CD8-positive, alpha-beta memory T cell (primary cell): Measurements from ENCODE around the gene PRKAR1B. TPM values are rescaled to one million over a fixed set of nuclear protein-coding genes. Genes with fewer than 3 reads are reported as not detected.

Experiments used
- CTCF ChIA-PET: fragments of 350-600 bp; sonication (Branson Sonifier 250); formaldehyde crosslinking; loops from one replicate; lab custom pipeline; 2021; ENCODE audit warnings: antibody characterized with exemption; lab: Charles Lee
- POLR2A ChIA-PET: fragments of 350-600 bp; sonication (Branson Sonifier 250); formaldehyde crosslinking; loops from one replicate; lab custom pipeline; 2021; ENCODE audit warnings: antibody characterized with exemption; lab: Charles Lee
- DNase-seq, 5 donors: peaks; one replicate each; pipeline versions ENCODE4 v3.0.0 to v3.0.0-alpha.2; 2020 to 2022; ENCODE audit warnings: mixed read lengths in 1 of 5
- H3K27ac ChIP-seq: one replicate; pipeline ENCODE4 v1.7.0; 2013; ENCODE audit warnings: low read depth, mild to moderate bottlenecking, low read length, moderate library complexity
- H3K27me3 ChIP-seq: 2 replicates; pipeline ENCODE4 v1.7.0; 2013; ENCODE audit warnings: low read length, mild to moderate bottlenecking; ENCODE audit not compliant: insufficient read depth, poor library complexity, severe bottlenecking
- H3K36me3 ChIP-seq: 2 replicates; pipeline ENCODE4 v1.7.0; 2013; ENCODE audit warnings: mild to moderate bottlenecking, low read length, moderate library complexity; ENCODE audit not compliant: insufficient read depth
- H3K4me1 ChIP-seq: 2 replicates; pipeline ENCODE4 v1.7.0; 2013; ENCODE audit warnings: mild to moderate bottlenecking, low read length, moderate library complexity; ENCODE audit not compliant: insufficient read depth
- H3K4me3 ChIP-seq: 2 replicates; pipeline ENCODE4 v1.7.0; 2013; ENCODE audit warnings: mild to moderate bottlenecking, low read length
- H3K9me3 ChIP-seq: 2 replicates; pipeline ENCODE4 v1.7.0; 2013; ENCODE audit warnings: mild to moderate bottlenecking, low read length
- H3K27ac Mint-ChIP-seq, 8 donors: one replicate each; pipeline ENCODE4 v1.8.0; 2020 to 2021; ENCODE audit warnings: mixed read lengths in 8 of 8, mild to moderate bottlenecking in 6 of 8, inconsistent platforms in 3 of 8, moderate library complexity in 3 of 8
- H3K27me3 Mint-ChIP-seq, 2 donors: one replicate each; pipeline ENCODE4 v1.8.0; 2020 to 2021; ENCODE audit warnings: mixed read lengths in 2 of 2, mild to moderate bottlenecking in 1 of 2, moderate library complexity in 1 of 2
- H3K36me3 Mint-ChIP-seq, 3 donors: one replicate each; pipeline ENCODE4 v1.8.0; 2020 to 2021; ENCODE audit warnings: mixed read lengths in 3 of 3, inconsistent platforms in 1 of 3, mild to moderate bottlenecking in 1 of 3
- H3K4me1 Mint-ChIP-seq, 3 donors: one replicate each; pipeline ENCODE4 v1.8.0; 2020 to 2021; ENCODE audit warnings: mixed read lengths in 3 of 3, inconsistent platforms in 1 of 3, mild to moderate bottlenecking in 1 of 3
- H3K4me3 Mint-ChIP-seq, 7 donors: one replicate each; pipeline ENCODE4 v1.8.0; 2020 to 2021; ENCODE audit warnings: mixed read lengths in 7 of 7, mild to moderate bottlenecking in 6 of 7, moderate library complexity in 4 of 7, inconsistent platforms in 2 of 7
- H3K9me3 Mint-ChIP-seq, 5 donors: one replicate each; pipeline ENCODE4 v1.8.0; 2020 to 2022; ENCODE audit warnings: mixed read lengths in 5 of 5, mild to moderate bottlenecking in 3 of 5, moderate library complexity in 2 of 5, inconsistent platforms in 1 of 5
- polyA plus RNA-seq: library from polyadenylated mRNA; unstranded; fragments of 300-500 nt; fragmentation: Illumina TruSeq; gene quantifications from one replicate; pipeline ENCODE4 v1.2.3, GENCODE V29; 2021
- total RNA-seq, 2 experiments: library from RNA; stranded (reverse); gene quantifications; one replicate each; pipeline ENCODE4 v1.2.3, GENCODE V29; 2021

PRKAR1B gene
- total RNA-seq (10 to 100 TPM; 28.3 to 32.4 TPM), polyA plus RNA-seq (8.1 TPM)

GRCh38 chr7:727104-727805 lies at the start of gene PRKAR1B:
Gene PRKAR1B, minus strand, starts transcription at chr7:727281. Its CDS starts 15,776 bp downstream, at chr7:711505.
- H3K36me3 Mint-ChIP-seq = peaks cover 9 to 28% (median 12%) of the 10 kb centered on the region in 3 donors
- H3K4me3 ChIP-seq = peak within 1 kb of the TSS; percentile 70

DNA sequence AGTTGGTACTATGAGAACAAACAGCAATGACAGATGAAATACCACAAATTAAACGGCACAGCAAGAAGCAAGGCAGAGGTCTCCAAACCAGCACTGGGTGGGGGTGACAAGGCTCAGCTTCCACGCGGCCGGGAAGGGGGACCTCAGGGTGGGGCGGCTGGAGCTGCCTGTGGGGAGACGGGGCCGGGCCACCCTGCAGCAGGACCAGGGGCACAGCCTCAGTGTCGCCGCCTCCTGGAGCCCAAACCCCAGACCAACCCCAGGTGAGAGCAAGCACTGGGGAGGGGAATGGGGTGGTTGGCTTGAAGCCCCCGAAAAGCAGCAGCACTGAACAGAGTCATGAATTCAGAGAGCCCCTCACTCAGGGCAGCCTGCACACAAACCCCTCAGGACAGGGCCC lies 49.3 kb upstream of the PRKAR1B start:
- no peak overlapping the region for H3K27ac ChIP-seq
- H3K4me3 ChIP-seq = no peak overlapping the region
- H3K4me1 ChIP-seq = no peaks in the 10 kb centered on the region
- no peaks in the 10 kb centered on the region for H3K9me3 ChIP-seq
- Mint-ChIP-seq H3K9me3 (no peaks in the 10 kb centered on the region), H3K27ac (no peak overlapping the region), H3K36me3 (peaks cover 0 to 55% (median 3%) of the 10 kb centered on the region in 3 donors), H3K4me1 (no peaks in the 10 kb centered on the region), H3K27me3 (no peaks in the 10 kb centered on the region), H3K4me3 (no peak overlapping the region)
- H3K36me3 ChIP-seq = no peaks in the 10 kb centered on the region
- H3K27me3 ChIP-seq = no peaks in the 10 kb centered on the region
- ChIA-PET POLR2A (interaction anchor here (0.7 kb wide), 1 partner anchor 414 kb away, joined by 3 read pairs; no protein-coding TSS in a partner anchor), CTCF (interaction anchor here (1.5 kb wide), 1 partner anchor 454 kb away, joined by 5 read pairs; no protein-coding TSS in a partner anchor)
- DNase-seq = no peak

More at GRCh38 chr7:727104-727805, at the start of gene PRKAR1B:
- peaks cover 8% of the 10 kb centered on the region for H3K4me1 ChIP-seq
- H3K36me3 ChIP-seq = no peaks in the 10 kb centered on the region
- H3K4me1 Mint-ChIP-seq = peaks cover 15 to 26% (median 26%) of the 10 kb centered on the region in 3 donors
- H3K27me3 Mint-ChIP-seq = no peaks in the 10 kb centered on the region
- peak within 1 kb of the TSS in 6 of 8 donors; percentile 33 to 92 (median 68) for H3K27ac Mint-ChIP-seq
- no peaks in the 10 kb centered on the region for H3K9me3 ChIP-seq
- H3K27ac ChIP-seq = peak within 1 kb of the TSS; percentile 73
- DNase-seq = peak in 1 of 5 donors; percentile 50
- peak within 1 kb of the TSS; percentile 80 to 93 (median 84) for H3K4me3 Mint-ChIP-seq
- no peaks in the 10 kb centered on the region for H3K27me3 ChIP-seq
- ChIA-PET POLR2A (interaction anchor here (0.5 kb wide), 1 partner anchor 45 kb away, joined by 3 read pairs; no protein-coding TSS in a partner anchor), CTCF (interaction anchor here (1.3 kb wide), 1 partner anchor 146 kb away, joined by 3 read pairs; no protein-coding TSS in a partner anchor)
- H3K9me3 Mint-ChIP-seq = peaks cover 0 to 2% (median 0%) of the 10 kb centered on the region in 5 donors

DNA sequence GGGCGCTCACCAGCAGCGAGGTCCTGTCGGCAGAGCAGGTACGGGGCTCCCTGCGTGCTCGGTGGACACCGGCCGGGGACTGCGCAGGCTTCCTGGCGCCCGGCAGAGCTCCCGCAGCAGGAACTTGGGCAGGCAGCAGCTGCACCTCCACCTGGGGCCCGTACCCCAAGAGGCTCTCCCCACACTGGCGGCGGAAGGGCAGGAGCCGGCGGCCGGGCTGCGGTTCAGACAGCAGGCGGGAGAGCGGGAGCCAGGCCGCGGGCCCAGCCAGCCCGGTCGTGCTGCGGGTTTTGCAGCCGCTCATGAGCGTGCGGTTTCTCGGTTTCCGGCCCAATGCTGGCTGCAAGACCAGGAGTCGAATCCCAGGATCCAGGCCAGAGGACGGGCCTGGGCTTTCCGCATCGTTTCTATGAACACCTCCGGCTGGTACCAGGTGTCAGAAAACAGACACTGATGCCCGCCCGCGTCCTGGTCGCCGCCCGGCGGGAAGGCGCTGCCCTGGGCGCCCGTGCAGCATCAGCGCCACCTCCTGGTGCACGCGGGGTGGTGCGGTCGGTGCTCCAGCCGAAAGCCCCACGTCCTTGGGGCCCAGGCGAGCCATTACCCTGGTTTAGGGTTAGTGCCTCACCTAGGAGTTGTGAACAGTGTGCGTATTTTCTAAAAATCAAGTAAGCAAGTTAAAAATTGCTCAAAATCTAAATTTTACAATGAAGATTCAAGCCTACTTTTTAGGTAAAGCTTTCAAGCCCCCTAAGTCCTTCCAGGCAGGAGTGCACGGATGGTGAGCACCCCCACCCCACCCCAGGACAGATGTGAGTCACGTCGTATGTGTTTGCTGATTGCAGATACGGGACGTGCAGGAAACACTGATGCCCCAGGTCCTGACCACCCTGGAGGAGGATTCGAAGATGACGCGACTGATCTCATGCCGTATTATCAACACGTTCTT lies 47.4 kb upstream of the PRKAR1B start:
- CTCF ChIA-PET = interaction anchor here (1.2 to 3.0 kb wide), 5 partner anchors 15 to 456 kb away, joined by 3 to 13 read pairs (median 3); no protein-coding TSS in a partner anchor
- Mint-ChIP-seq H3K36me3 (peaks cover 0 to 45% (median 3%) of the 10 kb centered on the region in 3 donors), H3K4me1 (no peaks in the 10 kb centered on the region), H3K9me3 (no peaks in the 10 kb centered on the region), H3K27ac (no peak overlapping the region), H3K4me3 (no peak overlapping the region), H3K27me3 (no peaks in the 10 kb centered on the region)
- Histone ChIP-seq H3K4me1 (no peaks in the 10 kb centered on the region), H3K27ac (no peak overlapping the region), H3K4me3 (no peak overlapping the region), H3K27me3 (no peaks in the 10 kb centered on the region), H3K36me3 (no peaks in the 10 kb centered on the region), H3K9me3 (no peaks in the 10 kb centered on the region)
- POLR2A ChIA-PET = no interaction called here
- peak; percentile 42 to 64 (median 55) for DNase-seq

DNA sequence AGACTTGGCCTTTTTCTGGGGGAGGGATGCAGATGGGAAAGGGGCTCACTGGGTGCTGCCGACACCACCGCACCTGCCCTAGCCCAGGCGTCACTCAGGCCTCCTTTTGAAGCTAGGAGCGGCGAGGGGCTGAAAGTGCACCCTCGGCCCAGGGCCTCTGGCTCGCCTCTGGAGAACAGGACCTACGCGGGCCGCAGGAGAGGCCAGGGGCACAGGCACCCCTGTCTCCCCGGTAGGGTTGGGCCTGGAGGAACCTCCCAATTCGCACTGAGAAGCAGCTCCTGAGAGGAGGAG lies 46.5 kb upstream of the PRKAR1B start:
- Histone ChIP-seq H3K9me3 (no peaks in the 10 kb centered on the region), H3K27ac (no peak overlapping the region), H3K36me3 (no peaks in the 10 kb centered on the region), H3K4me1 (no peaks in the 10 kb centered on the region), H3K4me3 (no peak overlapping the region), H3K27me3 (no peaks in the 10 kb centered on the region)
- Mint-ChIP-seq H3K27me3 (no peaks in the 10 kb centered on the region), H3K4me3 (no peak overlapping the region), H3K9me3 (no peaks in the 10 kb centered on the region), H3K4me1 (no peaks in the 10 kb centered on the region), H3K36me3 (peaks cover 0 to 43% (median 3%) of the 10 kb centered on the region in 3 donors), H3K27ac (no peak overlapping the region)
- ChIA-PET CTCF (interaction anchor here (1.4 to 3.0 kb wide), 4 partner anchors 441 to 455 kb away, joined by 3 to 13 read pairs (median 5); no protein-coding TSS in a partner anchor), POLR2A (no interaction called here)
- no peak for DNase-seq

DNA sequence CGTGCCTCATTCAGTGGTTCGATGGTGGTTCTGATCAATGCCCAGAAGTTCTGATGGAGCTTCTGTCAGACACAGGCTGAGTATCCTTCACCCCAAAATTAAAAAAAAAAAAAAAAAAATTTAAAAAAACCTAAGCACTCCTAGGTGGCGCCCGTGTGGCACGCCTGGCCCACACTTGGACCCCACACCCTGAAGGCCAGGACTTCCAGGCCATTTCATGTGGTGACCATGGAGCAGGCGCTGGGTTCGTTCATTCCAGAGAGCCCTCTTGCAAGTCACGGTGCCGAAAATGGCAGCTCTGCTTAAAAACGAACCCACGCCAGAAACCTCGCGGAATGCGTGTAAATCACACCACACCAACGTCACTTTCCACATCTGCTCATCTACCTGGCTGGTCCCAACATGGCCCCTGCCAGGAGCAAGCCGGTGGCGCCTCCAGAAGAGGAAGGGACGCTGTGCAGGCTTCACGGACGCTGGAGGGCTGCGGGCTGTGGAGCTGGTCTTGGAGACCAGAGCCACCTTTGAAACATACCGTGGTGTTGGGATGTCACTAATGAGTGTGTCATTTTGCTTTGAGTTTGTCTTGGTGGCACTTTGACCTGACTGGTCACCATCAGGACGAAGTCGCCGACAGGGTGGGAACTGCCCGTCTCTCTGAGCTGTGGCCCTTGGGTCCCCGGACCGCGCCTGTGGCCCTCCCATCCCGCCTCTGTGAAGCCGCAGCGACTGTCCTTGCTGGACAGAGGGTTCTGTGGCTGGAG lies 46.0 kb upstream of the PRKAR1B start:
- Mint-ChIP-seq H3K4me1 (no peaks in the 10 kb centered on the region), H3K4me3 (no peak overlapping the region), H3K9me3 (no peaks in the 10 kb centered on the region), H3K27me3 (no peaks in the 10 kb centered on the region), H3K36me3 (peaks cover 0 to 45% (median 3%) of the 10 kb centered on the region in 3 donors), H3K27ac (peak overlapping the region in 1 of 8 donors; percentile 54)
- no peaks in the 10 kb centered on the region for H3K4me1 ChIP-seq
- CTCF ChIA-PET = interaction anchor here (1.4 to 3.0 kb wide), 4 partner anchors 440 to 455 kb away, joined by 3 to 13 read pairs (median 5); no protein-coding TSS in a partner anchor
- POLR2A ChIA-PET = interaction anchor here (0.6 kb wide), 1 partner anchor 46 kb away, joined by 3 read pairs; the partner anchor contains the start of gene PRKAR1B
- H3K27me3 ChIP-seq = no peaks in the 10 kb centered on the region
- no peak for DNase-seq
- H3K36me3 ChIP-seq = no peaks in the 10 kb centered on the region
- no peak overlapping the region for H3K27ac ChIP-seq
- no peaks in the 10 kb centered on the region for H3K9me3 ChIP-seq
- H3K4me3 ChIP-seq = no peak overlapping the region

- Histone ChIP-seq H3K27me3 (no peaks in the 10 kb centered on the region), H3K4me3 (no peak overlapping the region), H3K27ac (no peak overlapping the region), H3K4me1 (no peaks in the 10 kb centered on the region), H3K36me3 (no peaks in the 10 kb centered on the region), H3K9me3 (no peaks in the 10 kb centered on the region)
- peak overlapping the region in 1 of 7 donors; percentile 75 for H3K4me3 Mint-ChIP-seq
- H3K27ac Mint-ChIP-seq = no peak overlapping the region
- H3K36me3 Mint-ChIP-seq = peaks cover 2 to 48% (median 2%) of the 10 kb centered on the region in 3 donors
- H3K9me3 Mint-ChIP-seq = peaks cover 0 to 1% (median 0%) of the 10 kb centered on the region in 5 donors
- ChIA-PET CTCF (interaction anchor here (1.7 to 3.0 kb wide), 2 partner anchors 446 to 450 kb away, joined by 3 to 13 read pairs; no protein-coding TSS in a partner anchor), POLR2A (interaction anchor here (0.6 kb wide), 1 partner anchor 46 kb away, joined by 3 read pairs; the partner anchor contains the start of gene PRKAR1B)
- DNase-seq = no peak
- no peaks in the 10 kb centered on the region for H3K27me3 Mint-ChIP-seq
- H3K4me1 Mint-ChIP-seq = peaks cover 0 to 2% (median 1%) of the 10 kb centered on the region in 3 donors
Measured at GRCh38 chr7:772392-772791, 45.3 kb upstream of the PRKAR1B start.

DNA sequence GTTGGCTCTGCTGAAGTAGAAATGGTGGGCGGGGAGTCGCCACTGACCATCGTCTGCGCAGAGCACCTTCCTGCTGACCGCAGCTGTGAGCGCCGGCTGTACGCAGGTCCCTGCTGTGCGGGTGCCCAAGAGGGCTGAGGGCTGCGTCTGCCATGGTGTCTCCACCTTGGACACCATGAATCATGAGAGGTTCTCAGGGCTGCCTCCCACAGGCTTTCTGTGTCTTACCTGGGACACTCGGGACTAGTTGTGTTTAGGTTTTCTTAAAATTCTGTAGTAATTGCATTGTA lies 44.9 kb upstream of the PRKAR1B start:
- no peak overlapping the region for H3K27ac Mint-ChIP-seq
- H3K27me3 ChIP-seq = no peaks in the 10 kb centered on the region
- no peaks in the 10 kb centered on the region for H3K36me3 ChIP-seq
- no peak overlapping the region for H3K4me3 ChIP-seq
- no peaks in the 10 kb centered on the region for H3K4me1 ChIP-seq
- peaks cover 0 to 1% (median 0%) of the 10 kb centered on the region in 5 donors for H3K9me3 Mint-ChIP-seq
- DNase-seq = no peak
- CTCF ChIA-PET = interaction anchor here (3.0 kb wide), 1 partner anchor 450 kb away, joined by 13 read pairs; no protein-coding TSS in a partner anchor
- POLR2A ChIA-PET = no interaction called here
- H3K9me3 ChIP-seq = no peaks in the 10 kb centered on the region
- no peaks in the 10 kb centered on the region for H3K27me3 Mint-ChIP-seq
- no peak overlapping the region for H3K4me3 Mint-ChIP-seq
- peaks cover 3 to 47% (median 3%) of the 10 kb centered on the region in 3 donors for H3K36me3 Mint-ChIP-seq
- H3K4me1 Mint-ChIP-seq = peaks cover 0 to 4% (median 1%) of the 10 kb centered on the region in 3 donors
- no peak overlapping the region for H3K27ac ChIP-seq
